Activated gamma-delta T cell treated with anti-CD3 and anti-CD28 coated beads, Interleukin-2, amount 50 U/mL, for 16 hours (primary cell): ENCODE data around the gene SERTAD2.
A peak's percentile ranks its signal among the peaks of the same experiment; 100 is the strongest.

Experiments used
- DNase-seq: peaks from one replicate; pipeline ENCODE4 v3.0.0-alpha.2; 2020; ENCODE audit warnings: low read depth

SERTAD2 gene

GRCh38 chr2:64675860-64676259 is 22.1 kb upstream of the SERTAD2 start:
- peak; percentile 39 for DNase-seq

- DNase-seq: no peak
Measured at GRCh38 chr2:64672708-64673107, 19.0 kb upstream of the SERTAD2 start.

- DNase-seq: no peak
Measured at GRCh38 chr2:64670047-64670446, 16.3 kb upstream of the SERTAD2 start.

GRCh38 chr2:64669288-64669687 is 15.6 kb upstream of the SERTAD2 start:
- no peak for DNase-seq

GRCh38 chr2:64668542-64668941 is 14.8 kb upstream of the SERTAD2 start:
- DNase-seq: no peak

GRCh38 chr2:64667535-64667934 is 13.8 kb upstream of the SERTAD2 start:
- DNase-seq: no peak

- DNase-seq: no peak
Measured at GRCh38 chr2:64666810-64667438, 13.2 kb upstream of the SERTAD2 start.

GRCh38 chr2:64665709-64666108 is 12.0 kb upstream of the SERTAD2 start:
- no peak for DNase-seq

- no peak for DNase-seq
Measured at GRCh38 chr2:64663402-64663801, 9.7 kb upstream of the SERTAD2 start.

- no peak for DNase-seq
Measured at GRCh38 chr2:64661741-64662169, 8.0 kb upstream of the SERTAD2 start.

GRCh38 chr2:64659252-64659651 is 5.5 kb upstream of the SERTAD2 start:
- DNase-seq: no peak

- no peak for DNase-seq
Measured at GRCh38 chr2:64658269-64658668, 4.6 kb upstream of the SERTAD2 start.

GRCh38 chr2:64657411-64657810 is 3.7 kb upstream of the SERTAD2 start:
- DNase-seq: no peak

GRCh38 chr2:64656379-64656778 is 2.7 kb upstream of the SERTAD2 start:
- no peak for DNase-seq

- DNase-seq: no peak
Measured at GRCh38 chr2:64655873-64656272, 2.2 kb upstream of the SERTAD2 start.

- DNase-seq: no peak
Measured at GRCh38 chr2:64655018-64655664, 1.4 kb upstream of the SERTAD2 start.

GRCh38 chr2:64654063-64654811 is 524 bp upstream of the SERTAD2 start:
- DNase-seq: peak; percentile 59

GRCh38 chr2:64652231-64653108 is 1.2 kb downstream of the SERTAD2 start:
- DNase-seq: no peak

- DNase-seq: no peak
Measured at GRCh38 chr2:64651590-64651989, 2.1 kb downstream of the SERTAD2 start.

- no peak for DNase-seq
Measured at GRCh38 chr2:64650722-64651338, 2.9 kb downstream of the SERTAD2 start.

GRCh38 chr2:64650296-64650695 is 3.4 kb downstream of the SERTAD2 start:
- no peak for DNase-seq

- DNase-seq: no peak
Measured at GRCh38 chr2:64649626-64650025, 4.1 kb downstream of the SERTAD2 start.
